Astrocyte of the cerebellum (primary cell): ENCODE measurements around the gene ULK4.
"Not testable (repeated sequence)": the region's sequence is repeated elsewhere in the genome, so short reads cannot be mapped to it uniquely, and the experiment has no call there.

Source experiments
- DNase-seq: peaks from one replicate; pipeline ENCODE4 v3.0.0-alpha.2; 2011; ENCODE audit warnings: low read depth
- H3K4me3 ChIP-seq: 2 replicates; pipeline ENCODE4 v1.5.1; 2011; ENCODE audit warnings: mild to moderate bottlenecking, low read depth, low read length, moderate library complexity
- CTCF ChIP-seq: IDR thresholded peaks from 2 replicates; pipeline ENCODE4 v1.5.1; 2012; ENCODE audit warnings: low read length, low read depth, moderate library complexity, mild to moderate bottlenecking; ENCODE audit errors: missing control alignments
- in situ Hi-C: cut with HindIII; loops from 2 replicates; pipeline ENCODE4 v1.10.0; 2017; ENCODE audit warnings: low sequenced_read_pairs

The ULK4 gene

DNA sequence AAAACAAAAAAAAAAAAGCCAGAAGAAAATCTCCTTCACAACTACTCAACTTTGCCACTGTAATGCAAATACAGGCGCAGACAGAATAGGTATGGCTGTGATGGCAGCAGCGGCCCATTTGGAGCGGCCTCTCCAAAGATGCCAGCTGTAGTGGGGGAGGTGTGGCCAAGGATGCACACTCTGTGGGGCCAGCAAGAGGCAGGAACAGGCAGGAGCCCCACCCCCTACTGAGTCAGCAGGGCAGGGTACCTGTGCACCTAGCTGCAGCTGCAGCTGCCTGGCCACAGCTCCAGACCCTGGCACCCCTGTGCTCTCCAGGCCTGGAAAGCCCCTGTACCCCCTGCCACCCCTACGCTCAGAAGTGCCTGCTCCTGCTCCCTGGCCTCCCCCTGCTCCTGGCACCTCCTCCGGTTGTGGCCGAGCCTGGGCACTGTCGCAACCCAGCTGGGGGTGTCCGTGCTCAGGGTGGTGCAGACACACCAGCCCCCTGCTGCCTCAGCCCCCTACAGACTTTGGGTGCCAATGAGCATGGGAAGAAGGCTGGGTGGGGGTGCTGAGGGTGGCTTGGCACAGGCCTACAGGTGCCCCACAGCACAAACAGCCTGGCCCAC is 312.7 kb downstream of the ULK4 start:
- in situ Hi-C loops = no loop called here
- no peak for TF ChIP-seq CTCF
- no peak for DNase-seq

GRCh38 chr3:41647730-41648129 is 314.2 kb downstream of the ULK4 start:
- H3K4me3 ChIP-seq, in situ Hi-C loops, DNase-seq: not testable (repeated sequence)

More for the DNA sequence above, 312.7 kb downstream of the ULK4 start:
- no peak overlapping the region for H3K4me3 ChIP-seq

- H3K4me3 ChIP-seq = no peak overlapping the region
- in situ Hi-C loops = no loop called here
- TF ChIP-seq CTCF = no peak
- no peak for DNase-seq
Measured at GRCh38 chr3:41640076-41640475, 321.8 kb downstream of the ULK4 start.

DNA sequence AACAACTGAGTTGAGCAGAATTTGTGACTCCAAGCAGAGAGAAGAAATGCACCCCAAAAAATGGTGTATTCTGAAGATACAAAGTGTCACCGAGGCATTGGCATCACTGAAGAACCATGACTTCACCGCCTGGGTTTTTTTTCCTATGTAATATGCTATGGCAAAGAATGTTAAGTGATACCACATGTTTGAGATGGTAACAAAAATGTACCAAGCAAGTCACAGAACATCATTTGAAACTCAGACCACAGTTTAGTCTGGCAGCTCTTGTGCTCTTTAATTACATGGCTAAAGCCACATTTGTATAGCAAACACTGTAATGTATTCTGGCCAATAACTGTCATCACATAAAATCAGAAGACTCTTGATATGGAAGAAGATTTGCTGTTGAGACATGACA is 323.5 kb downstream of the ULK4 start:
- no peak overlapping the region for H3K4me3 ChIP-seq
- in situ Hi-C loops = no loop called here
- DNase-seq = no peak
- TF ChIP-seq CTCF = no peak

DNA sequence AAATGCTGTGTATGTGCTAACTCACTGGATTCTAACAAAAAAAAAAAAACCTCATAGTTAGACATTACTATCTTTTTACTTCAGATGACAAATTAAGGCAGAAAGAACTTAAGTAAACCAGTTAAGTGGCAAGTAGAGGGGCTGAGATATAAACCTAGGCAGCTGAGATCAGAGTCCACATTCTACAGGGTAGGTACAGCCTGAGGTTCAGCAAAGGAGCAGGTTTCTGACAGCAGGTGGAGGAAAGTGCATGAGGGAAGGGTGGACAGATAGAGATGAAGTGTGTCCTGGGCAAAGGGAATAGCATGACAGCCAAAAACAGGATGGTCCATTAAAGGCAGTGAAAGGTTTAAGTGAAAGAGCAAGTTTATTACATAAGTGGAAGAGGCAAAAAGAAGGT is 329.2 kb downstream of the ULK4 start:
- H3K4me3 ChIP-seq = no peak overlapping the region
- no peak for TF ChIP-seq CTCF
- DNase-seq = no peak
- in situ Hi-C loops = no loop called here

- no peak overlapping the region for H3K4me3 ChIP-seq
- no peak for TF ChIP-seq CTCF
- no peak for DNase-seq
- in situ Hi-C loops = no loop called here
Measured at GRCh38 chr3:41630708-41631107, 331.2 kb downstream of the ULK4 start.

DNA sequence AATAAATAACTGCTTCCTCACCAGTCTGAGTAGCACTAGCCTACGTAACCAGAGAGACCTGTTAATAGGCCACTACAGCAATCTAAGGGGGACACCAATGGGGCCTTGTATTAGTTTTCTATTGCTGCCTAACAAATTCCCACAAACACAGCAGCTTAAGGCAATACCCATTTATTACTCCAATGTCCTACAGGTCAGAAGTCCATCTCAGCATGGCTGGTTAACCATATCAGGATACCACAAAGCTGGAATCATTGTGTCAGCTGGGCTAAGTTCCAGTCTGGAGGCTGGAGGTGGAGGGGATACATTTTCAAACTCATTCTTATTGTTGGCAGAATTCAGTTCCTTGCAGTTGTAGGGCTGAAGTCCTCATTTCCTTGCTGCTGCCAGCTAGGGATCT is 331.9 kb downstream of the ULK4 start:
- H3K4me3 ChIP-seq = no peak overlapping the region
- peak; percentile 31 for DNase-seq
- no peak for TF ChIP-seq CTCF
- in situ Hi-C loops = no loop called here
